Esophagus muscularis mucosa (tissue), 3 donors: Measurements from ENCODE around the gene MSI2.

Experiments used
- CTCF ChIP-seq, 3 experiments: fragments of 200-600 bp in 2 of 3; fragments of 450-650 bp in 1 of 3; sonication (generic) in 2 of 3; IDR thresholded peaks; one replicate each; pipeline ENCODE4 v1.5.1; 2017 to 2019; ENCODE audit warnings: antibody characterized with exemption in 3 of 3, mild to moderate bottlenecking in 2 of 3, moderate library complexity in 1 of 3
- POLR2A ChIP-seq: fragments of 450-650 bp; IDR thresholded peaks from one replicate; pipeline ENCODE4 v1.6.1; 2017; ENCODE audit warnings: antibody characterized with exemption, moderate library complexity, mild to moderate bottlenecking, low read depth

GRCh38 chr17:57692770-57693169 is 436.4 kb downstream of the MSI2 start:
- no peak for TF ChIP-seq POLR2A
- no peak for TF ChIP-seq CTCF (IDR thresholded peaks at IDR 0.05)
